GM03348 (cell line): Measurements from ENCODE around the gene LRRC15.

Experiments
- DNase-seq: peaks from one replicate; pipeline ENCODE4 v3.0.0; 2012; ENCODE audit warnings: low spot score

The LRRC15 gene

GRCh38 chr3:194360568-194360967, 9.0 kb downstream of the LRRC15 start:
- no peak for DNase-seq

- DNase-seq = no peak
Observed at GRCh38 chr3:194357681-194358080, 11.9 kb downstream of the LRRC15 start.

DNA sequence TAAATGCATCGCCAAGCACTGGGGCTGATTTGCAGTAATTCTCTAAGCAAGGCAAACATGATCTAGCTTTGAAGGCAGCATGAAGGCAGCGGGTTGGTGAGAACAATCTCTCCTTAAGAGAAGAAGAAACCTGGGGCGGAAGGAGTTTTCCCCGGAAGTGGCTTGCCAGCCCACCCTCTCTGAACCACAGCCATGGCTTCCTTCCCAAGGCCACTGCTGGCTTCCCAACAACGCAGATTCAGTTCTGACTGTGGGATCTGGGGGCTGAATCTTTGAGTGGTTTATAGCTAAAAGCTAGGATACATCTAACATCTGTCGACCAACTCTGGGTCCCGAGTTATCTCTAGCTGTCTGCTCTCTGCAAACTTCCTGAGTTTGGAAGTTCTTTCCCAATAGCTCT, 14.2 kb downstream of the LRRC15 start:
- no peak for DNase-seq

DNA sequence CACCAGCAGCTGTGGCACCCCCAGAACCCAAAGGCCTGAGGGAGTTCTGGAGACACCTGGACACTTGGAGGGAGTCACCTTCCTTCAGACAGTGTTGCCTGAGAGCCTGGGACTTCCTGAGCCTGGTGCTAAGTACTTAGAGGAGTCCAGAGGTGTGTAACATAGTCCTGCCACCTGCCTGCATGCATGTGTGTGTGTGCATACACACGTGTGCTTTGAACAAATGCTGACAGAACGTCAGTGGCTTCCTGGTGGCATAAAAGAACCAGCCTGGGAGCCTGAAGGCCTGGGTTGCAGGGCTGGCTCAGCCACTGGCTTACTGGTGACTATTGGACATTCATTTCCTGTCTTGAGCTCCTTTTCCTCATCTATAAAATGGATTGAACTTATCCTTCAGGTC, 15.2 kb downstream of the LRRC15 start:
- no peak for DNase-seq

GRCh38 chr3:194352667-194353246, 16.8 kb downstream of the LRRC15 start:
- no peak for DNase-seq

DNA sequence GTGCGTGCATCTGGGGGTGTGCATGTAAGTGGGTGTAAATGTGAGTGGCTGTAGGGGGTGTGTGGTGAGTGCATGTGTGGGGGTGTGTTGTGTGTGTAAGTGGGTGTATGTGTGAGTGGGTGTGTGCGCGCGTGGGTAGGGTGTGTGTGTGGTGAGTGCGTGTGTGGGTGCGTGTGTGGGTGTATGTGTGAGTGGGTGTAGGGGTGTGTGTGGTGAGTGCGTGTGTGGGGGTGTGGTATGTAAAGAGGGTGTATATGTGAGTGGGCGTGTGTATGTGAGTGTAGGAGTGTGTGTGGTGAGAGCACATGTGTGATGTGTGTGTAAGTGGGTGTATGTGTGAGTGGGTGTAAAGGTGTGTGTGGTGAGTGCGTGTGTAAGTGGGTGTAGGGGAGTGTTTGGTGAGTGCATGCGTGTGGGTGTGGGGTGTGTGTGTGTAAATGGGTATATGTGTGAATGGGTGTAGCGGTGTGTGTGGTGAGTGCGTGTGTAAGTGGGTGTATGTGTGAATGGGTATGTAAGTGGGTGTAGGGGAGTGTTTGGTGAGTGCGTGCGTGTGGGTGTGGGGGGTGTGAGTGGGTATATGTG, 17.5 kb downstream of the LRRC15 start:
- no peak for DNase-seq

DNA sequence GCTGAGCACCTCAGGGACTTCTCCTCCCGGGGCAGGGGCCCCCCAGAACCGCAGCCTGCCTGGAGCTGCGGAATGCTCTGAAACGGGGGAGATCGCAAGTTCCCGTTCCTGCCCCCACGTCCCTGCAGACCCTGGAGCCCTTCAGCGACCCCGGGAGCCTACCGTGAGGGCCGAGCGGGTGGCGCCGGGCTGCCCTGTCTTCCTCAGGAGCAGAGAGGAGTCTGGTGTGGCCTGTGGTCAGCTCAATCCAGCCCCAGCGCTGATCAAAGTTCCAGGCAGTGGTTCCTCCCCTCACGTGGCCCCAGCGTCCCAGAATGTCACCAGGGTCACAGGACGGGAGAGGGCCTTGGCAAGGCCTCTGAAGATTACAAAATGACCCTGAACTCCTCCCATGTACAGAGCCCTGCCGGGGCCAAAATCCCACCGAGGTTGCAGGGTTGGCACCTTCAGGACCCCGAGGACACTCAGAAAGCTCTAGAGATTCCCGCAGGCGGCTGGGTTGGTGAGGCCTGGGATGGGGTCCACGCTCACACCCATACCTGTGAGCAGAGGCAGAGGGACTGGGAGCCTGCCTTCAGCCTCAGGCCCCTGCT, 18.4 kb downstream of the LRRC15 start, which contains the start of gene CPN2:
TSS of gene CPN2 (minus strand) at position 249 of the 593 bp plus-strand sequence. CDS start 8,626 bp downstream, outside the sequence.
- no peak for DNase-seq

- no peak for DNase-seq
Observed at GRCh38 chr3:194350726-194351071, 18.8 kb downstream of the LRRC15 start.

GRCh38 chr3:194348354-194348753, 21.2 kb downstream of the LRRC15 start:
- no peak for DNase-seq

GRCh38 chr3:194346621-194347020, 22.9 kb downstream of the LRRC15 start:
- peak; percentile 59 for DNase-seq

DNA sequence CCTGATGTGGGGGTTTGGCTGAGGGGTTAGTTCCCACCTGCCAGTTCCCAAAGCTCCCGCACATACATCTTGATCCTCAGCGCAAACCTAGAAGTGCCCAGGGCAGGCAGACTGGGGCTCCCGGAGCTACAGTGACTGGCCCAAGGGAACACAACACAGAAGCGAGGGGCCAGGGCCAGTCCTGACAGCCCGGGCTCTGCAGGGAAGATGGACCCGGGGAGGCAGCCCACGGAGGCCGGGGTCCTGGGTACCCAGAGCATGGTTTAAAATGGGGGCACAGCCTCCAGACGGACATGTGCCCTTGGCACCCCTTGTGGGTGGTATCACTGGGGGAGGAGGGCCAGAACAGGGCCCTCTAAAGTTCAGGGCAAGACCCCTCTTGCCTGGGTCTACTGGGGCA, 23.5 kb downstream of the LRRC15 start:
- DNase-seq = no peak

DNA sequence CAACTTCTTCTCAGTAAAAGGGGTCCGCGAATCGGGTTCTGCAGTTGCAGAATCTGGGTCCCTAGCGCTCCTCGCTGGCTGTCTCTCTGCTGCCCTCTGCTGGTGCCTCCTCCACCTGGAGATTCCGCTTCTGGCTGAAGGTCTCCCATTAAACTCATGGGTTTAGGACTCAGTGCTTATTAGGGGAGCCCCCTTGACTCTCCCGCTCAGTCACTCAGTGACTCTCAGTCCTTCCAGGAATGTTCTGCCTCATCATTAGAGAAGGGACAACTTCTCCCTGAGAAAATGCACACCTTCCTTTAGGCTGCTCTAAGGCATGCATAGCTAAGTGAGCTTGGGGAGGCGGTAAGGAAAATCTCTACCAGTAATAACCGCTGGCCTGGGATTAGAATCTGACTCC, 25.5 kb downstream of the LRRC15 start:
- DNase-seq = peak; percentile 74

GRCh38 chr3:194343561-194343893, 26.0 kb downstream of the LRRC15 start:
- DNase-seq = no peak

DNA sequence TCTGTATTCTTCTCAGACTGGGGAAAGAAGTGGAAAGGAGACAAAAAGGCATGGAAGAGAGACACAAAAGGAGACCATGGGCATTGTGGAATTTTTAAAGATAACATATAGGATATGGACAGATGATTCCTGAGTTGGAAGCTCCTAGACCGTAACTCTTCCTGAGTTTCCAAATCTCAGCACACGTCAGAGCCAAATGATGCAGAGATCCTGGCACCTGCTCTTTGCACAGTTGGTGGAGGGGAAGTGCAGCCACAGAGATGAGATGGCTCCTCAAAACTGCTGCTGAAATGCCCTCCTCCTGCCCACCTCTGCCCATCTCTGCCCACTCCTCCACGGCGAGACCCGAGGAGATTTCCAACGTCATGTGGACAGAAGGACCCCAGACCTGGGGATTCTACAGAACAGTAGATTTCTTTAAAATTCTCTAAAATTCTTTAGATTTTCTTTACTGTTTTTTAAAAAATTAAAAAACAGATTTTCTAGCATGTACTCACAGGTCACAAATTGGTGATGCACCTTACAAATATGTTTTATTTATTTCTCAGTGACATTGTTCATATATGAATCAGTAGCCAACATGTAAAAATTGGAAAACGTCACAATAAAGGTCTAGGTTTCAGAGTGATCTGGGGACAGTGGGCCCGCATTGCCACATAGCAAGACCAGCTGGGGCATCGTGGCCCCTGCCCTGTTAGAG, 26.5 kb downstream of the LRRC15 start:
- DNase-seq = no peak

DNA sequence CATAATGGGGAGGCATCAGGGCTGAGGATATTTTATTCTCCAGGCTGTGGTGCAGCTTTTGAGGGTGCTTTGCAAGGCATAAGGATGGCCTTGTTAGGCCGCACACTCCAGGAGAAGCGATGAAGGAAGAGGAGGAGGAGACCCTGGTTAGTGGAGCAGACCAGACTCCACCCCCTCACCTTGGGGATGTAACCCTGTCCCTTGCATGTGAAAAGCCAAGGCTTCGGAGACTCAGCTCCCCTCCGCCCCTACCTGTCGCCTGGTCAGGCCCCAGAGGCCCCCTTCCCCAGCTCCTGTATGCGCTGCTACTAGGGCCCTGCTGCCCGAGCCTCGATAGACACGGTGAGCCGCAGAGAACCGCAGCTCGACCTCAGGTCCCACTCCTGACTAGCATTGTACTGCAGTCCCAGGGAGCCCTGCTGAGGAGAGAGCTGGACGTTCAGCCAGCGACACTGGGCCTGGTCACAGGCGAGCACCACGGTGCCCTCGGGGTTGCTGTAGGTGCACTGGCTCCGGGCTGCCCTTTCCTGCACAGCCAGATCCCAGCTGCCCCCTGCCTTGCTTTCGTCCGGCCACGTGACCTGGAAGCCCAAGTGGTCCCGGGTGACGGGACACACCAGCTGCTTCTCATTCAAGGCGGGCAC, 28.7 kb downstream of the LRRC15 start:
- DNase-seq = no peak

- no peak for DNase-seq
Observed at GRCh38 chr3:194339840-194340239, 29.7 kb downstream of the LRRC15 start.

DNA sequence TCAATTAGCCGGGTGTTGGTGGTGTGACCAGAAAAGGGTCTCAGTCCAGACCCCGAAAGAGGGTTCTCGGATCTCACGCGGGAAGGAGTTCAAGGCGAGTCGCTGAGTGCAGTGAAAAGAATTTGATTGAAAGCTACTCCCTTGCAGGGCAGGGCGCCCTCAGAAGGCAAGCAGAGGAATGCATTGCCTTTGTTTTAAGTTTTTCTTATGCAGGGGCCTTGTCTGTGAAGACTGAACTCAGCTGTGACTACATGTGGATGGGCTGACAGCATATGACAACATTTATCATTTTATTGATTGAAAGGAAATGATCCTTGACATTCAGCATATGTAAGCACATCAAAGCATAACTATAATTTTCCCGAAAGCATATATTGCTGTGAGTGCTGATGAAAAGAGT, 30.2 kb downstream of the LRRC15 start:
- DNase-seq = no peak

- DNase-seq = no peak
Observed at GRCh38 chr3:194337965-194338753, 31.4 kb downstream of the LRRC15 start.

GRCh38 chr3:194336601-194337355, 32.8 kb downstream of the LRRC15 start:
- DNase-seq = no peak

- no peak for DNase-seq
Observed at GRCh38 chr3:194333981-194334320, 35.6 kb downstream of the LRRC15 start.

- peak; percentile 93 for DNase-seq
Observed at GRCh38 chr3:194333212-194333980, 36.1 kb downstream of the LRRC15 start.
